GM12801 (cell line): ENCODE data around the gene KDM6B.

Experiments used
- TF ChIP-seq, protein P1 (sequence below): IDR thresholded peaks from one replicate; pipeline ENCODE4 v1.5.1; 2011; ENCODE audit warnings: control low read depth; ENCODE audit not compliant: insufficient read length; ENCODE audit errors: extremely low read depth

KDM6B gene

DNA sequence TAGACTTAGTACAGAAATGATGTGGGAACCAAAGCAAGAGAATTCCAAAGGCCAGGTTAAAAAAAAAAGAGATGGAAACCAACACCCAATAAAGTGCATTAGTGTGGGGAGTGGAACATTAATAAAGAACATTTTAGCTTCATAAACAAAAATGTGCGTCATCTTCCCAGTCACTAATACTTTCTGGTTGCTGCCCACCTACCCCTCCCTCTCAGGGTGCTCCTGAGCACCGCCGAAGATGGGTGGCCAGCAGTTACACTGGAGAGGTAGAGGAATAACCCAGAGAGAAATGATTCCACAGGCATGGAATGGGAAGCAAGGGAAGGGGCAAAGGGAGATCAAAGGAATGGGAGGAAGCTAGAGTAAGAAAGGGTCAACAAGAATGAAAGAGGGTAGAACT is 48.6 kb downstream of the KDM6B start:
- TF ChIP-seq, protein P1, sequence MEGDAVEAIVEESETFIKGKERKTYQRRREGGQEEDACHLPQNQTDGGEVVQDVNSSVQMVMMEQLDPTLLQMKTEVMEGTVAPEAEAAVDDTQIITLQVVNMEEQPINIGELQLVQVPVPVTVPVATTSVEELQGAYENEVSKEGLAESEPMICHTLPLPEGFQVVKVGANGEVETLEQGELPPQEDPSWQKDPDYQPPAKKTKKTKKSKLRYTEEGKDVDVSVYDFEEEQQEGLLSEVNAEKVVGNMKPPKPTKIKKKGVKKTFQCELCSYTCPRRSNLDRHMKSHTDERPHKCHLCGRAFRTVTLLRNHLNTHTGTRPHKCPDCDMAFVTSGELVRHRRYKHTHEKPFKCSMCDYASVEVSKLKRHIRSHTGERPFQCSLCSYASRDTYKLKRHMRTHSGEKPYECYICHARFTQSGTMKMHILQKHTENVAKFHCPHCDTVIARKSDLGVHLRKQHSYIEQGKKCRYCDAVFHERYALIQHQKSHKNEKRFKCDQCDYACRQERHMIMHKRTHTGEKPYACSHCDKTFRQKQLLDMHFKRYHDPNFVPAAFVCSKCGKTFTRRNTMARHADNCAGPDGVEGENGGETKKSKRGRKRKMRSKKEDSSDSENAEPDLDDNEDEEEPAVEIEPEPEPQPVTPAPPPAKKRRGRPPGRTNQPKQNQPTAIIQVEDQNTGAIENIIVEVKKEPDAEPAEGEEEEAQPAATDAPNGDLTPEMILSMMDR: no peak
